ENCODE data around the gene NUDT8. TPM values are rescaled to one million over a fixed set of nuclear protein-coding genes. Genes with fewer than 3 reads are reported as not detected.
A peak's percentile ranks its signal among the peaks of the same experiment; 100 is the strongest.

Gene NUDT8
- total RNA-seq, 1 experiment from 2014 or later = 6.9 TPM

- Mint-ChIP-seq H3K9me3 (ENCODE audit: unreplicated experiment) (no peaks in the 10 kb centered on the region), H3K4me3 (ENCODE audit: unreplicated experiment) (no peak overlapping the region), H3K27ac (ENCODE audit: low read depth, unreplicated experiment) (no peak overlapping the region), H3K36me3 (ENCODE audit: insufficient read depth, unreplicated experiment) (no peaks in the 10 kb centered on the region), H3K27me3 (ENCODE audit: insufficient read depth, unreplicated experiment) (no peaks in the 10 kb centered on the region), H3K4me1 (ENCODE audit: insufficient read depth, unreplicated experiment) (no peaks in the 10 kb centered on the region)
- intact Hi-C loops (cut with micrococcal nuclease) = no loop called here
- DNase-seq (ENCODE audit: unreplicated experiment) = no peak
- BruUV-seq (replicated peaks) = no TSS peak
- no peak for TF ChIP-seq CTCF (IDR thresholded peaks at IDR 0.05; ENCODE audit: unreplicated experiment)
- POLR2A ChIA-PET = no interaction called here
- CTCF ChIA-PET = interaction anchor here (0.5 to 0.6 kb wide), 2 partner anchors 23 to 25 kb away, joined by 3 read pairs; no protein-coding TSS in a partner anchor
These were observed 3.4 kb upstream of the NUDT8 start for GRCh38 chr11:67632982-67633755.

DNA sequence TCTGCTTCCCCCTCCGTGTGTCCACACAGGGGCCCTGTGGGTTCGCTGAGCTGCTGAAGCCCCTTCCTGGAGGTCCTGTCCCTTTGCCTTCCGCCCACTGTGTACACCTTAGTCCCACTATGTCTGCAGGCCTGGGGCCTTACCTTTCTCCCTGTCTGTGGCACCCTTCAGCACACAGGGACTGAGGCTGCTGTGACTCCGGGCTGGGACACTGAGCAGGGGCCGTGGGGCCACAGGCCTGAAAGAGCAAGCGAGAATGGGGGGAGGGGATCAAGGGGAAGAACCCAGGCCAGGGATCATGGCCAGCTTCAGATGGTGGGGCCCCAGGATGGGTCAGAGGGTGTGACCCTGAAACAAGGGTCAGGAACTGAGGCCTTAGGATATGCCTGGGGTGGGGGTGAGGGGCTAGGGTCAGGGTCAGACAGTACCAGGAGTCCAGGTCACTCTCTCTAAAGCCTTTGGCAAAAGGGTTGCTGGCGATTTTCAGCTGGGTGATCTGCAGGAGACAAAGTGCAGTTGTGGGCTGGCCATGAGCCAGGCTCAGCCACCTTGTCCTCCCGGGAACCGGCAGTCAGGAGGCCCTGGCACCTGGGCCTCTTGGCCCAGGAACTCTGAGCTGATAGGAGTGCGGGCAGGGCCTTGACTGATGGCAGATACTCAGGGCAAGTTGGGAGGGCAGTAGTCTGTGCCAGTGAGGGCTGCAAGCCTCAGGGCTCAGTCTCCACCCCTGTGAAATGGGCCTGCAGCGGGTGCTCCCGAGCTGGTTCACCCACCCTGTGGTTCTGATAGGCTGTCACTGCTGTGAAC is 2.6 kb upstream of the NUDT8 start:
- Mint-ChIP-seq H3K4me3 (ENCODE audit: unreplicated experiment) (peak overlapping the region; percentile 42), H3K9me3 (ENCODE audit: unreplicated experiment) (no peaks in the 10 kb centered on the region)
- BruUV-seq (replicated peaks) = no TSS peak

DNA sequence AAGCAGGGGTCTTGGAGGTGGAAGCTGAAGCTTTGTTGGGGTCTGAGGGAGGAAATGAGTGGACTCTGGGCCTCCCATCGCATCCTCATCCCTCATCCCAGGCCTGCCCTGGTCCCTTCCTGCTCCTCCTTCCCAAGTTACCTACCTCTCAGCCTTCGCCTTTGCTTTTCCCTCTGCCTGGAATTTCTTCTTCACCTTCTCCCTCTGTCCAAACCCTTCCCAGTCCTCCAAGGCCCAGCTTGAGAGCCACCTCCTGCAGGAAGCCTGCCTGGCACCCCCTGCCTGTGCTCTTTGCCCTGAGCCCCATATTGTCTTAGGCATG is 2.1 kb upstream of the NUDT8 start:
- intact Hi-C loops (cut with micrococcal nuclease) = no loop called here
- no peaks in the 10 kb centered on the region for H3K9me3 Mint-ChIP-seq (ENCODE audit: unreplicated experiment)
- no peaks in the 10 kb centered on the region for H3K36me3 Mint-ChIP-seq (ENCODE audit: insufficient read depth, unreplicated experiment)
- ChIA-PET CTCF (interaction anchor here (1.2 kb wide), 1 partner anchor 21 kb away, joined by 4 read pairs; no protein-coding TSS in a partner anchor), POLR2A (interaction anchor here (0.6 kb wide), 1 partner anchor 36 kb away, joined by 4 read pairs; no protein-coding TSS in a partner anchor)
- H3K4me3 Mint-ChIP-seq (ENCODE audit: unreplicated experiment) = peak overlapping the region; percentile 42
- H3K27me3 Mint-ChIP-seq (ENCODE audit: insufficient read depth, unreplicated experiment) = no peaks in the 10 kb centered on the region
- TF ChIP-seq CTCF (IDR thresholded peaks at IDR 0.05; ENCODE audit: unreplicated experiment) = no peak
- BruUV-seq (replicated peaks) = no TSS peak
- no peak overlapping the region for H3K27ac Mint-ChIP-seq (ENCODE audit: low read depth, unreplicated experiment)
- H3K4me1 Mint-ChIP-seq (ENCODE audit: insufficient read depth, unreplicated experiment) = no peaks in the 10 kb centered on the region
- DNase-seq (ENCODE audit: unreplicated experiment) = no peak

More for the DNA sequence above, 2.6 kb upstream of the NUDT8 start:
- POLR2A ChIA-PET = interaction anchor here (0.6 kb wide), 1 partner anchor 36 kb away, joined by 4 read pairs; no protein-coding TSS in a partner anchor
- CTCF ChIA-PET = interaction anchor here (0.5 to 1.2 kb wide), 2 partner anchors 20 to 114 kb away, joined by 3 to 4 read pairs; no protein-coding TSS in a partner anchor
- H3K36me3 Mint-ChIP-seq (ENCODE audit: insufficient read depth, unreplicated experiment) = no peaks in the 10 kb centered on the region
- no peaks in the 10 kb centered on the region for H3K4me1 Mint-ChIP-seq (ENCODE audit: insufficient read depth, unreplicated experiment)
- H3K27me3 Mint-ChIP-seq (ENCODE audit: insufficient read depth, unreplicated experiment) = no peaks in the 10 kb centered on the region
- H3K27ac Mint-ChIP-seq (ENCODE audit: low read depth, unreplicated experiment) = no peak overlapping the region
- DNase-seq (ENCODE audit: unreplicated experiment) = no peak
- intact Hi-C loops (cut with micrococcal nuclease) = no loop called here
- TF ChIP-seq CTCF (IDR thresholded peaks at IDR 0.05; ENCODE audit: unreplicated experiment) = no peak

GRCh38 chr11:67631411-67631810 is 1.7 kb upstream of the NUDT8 start:
- Mint-ChIP-seq H3K27ac (ENCODE audit: low read depth, unreplicated experiment) (peak overlapping the region; percentile 52), H3K27me3 (ENCODE audit: insufficient read depth, unreplicated experiment) (no peaks in the 10 kb centered on the region)

More at GRCh38 chr11:67631411-67631810, 1.7 kb upstream of the NUDT8 start:
- intact Hi-C loops (cut with micrococcal nuclease) = no loop called here
- ChIA-PET CTCF (interaction anchor here (1.2 kb wide), 1 partner anchor 21 kb away, joined by 4 read pairs; no protein-coding TSS in a partner anchor), POLR2A (no interaction called here)
- Mint-ChIP-seq H3K9me3 (ENCODE audit: unreplicated experiment) (no peaks in the 10 kb centered on the region), H3K4me1 (ENCODE audit: insufficient read depth, unreplicated experiment) (no peaks in the 10 kb centered on the region), H3K36me3 (ENCODE audit: insufficient read depth, unreplicated experiment) (no peaks in the 10 kb centered on the region), H3K4me3 (ENCODE audit: unreplicated experiment) (peak overlapping the region; percentile 79)
- no peak for DNase-seq (ENCODE audit: unreplicated experiment)
- no TSS peak for BruUV-seq (replicated peaks)
- TF ChIP-seq CTCF (IDR thresholded peaks at IDR 0.05; ENCODE audit: unreplicated experiment) = no peak
